ENCODE data around the gene SPDEF. TPM values are rescaled to one million over a fixed set of nuclear protein-coding genes. Genes with fewer than 3 reads are reported as not detected.

Gene SPDEF
- total and polyA plus RNA-seq, 2 donors (not counting 1 experiment from before 2014, with no cell fraction given) = 0.10 TPM; not detected in 1

- POLR2A ChIA-PET = no interaction called here
Observed at GRCh38 chr6:34566830-34567546, 10.9 kb upstream of the SPDEF start.

More at GRCh38 chr6:34566830-34567546, 10.9 kb upstream of the SPDEF start:
- ATAC-seq (ENCODE audit: low read depth) (no peak), DNase-seq (no peak)
- no peak overlapping the region for H3K27ac Mint-ChIP-seq
- Histone ChIP-seq H3K4me1 (ENCODE audit: control insufficient read depth in 2 of 2, insufficient read depth in 2 of 2, low read length in 2 of 2) (no peaks in the 10 kb centered on the region), H2AFZ (ENCODE audit: insufficient read depth, low read depth, low read length, poor library complexity, severe bottlenecking) (no peak overlapping the region), H3K4me3 (ENCODE audit: control extremely low read depth in 1 of 5, extremely low read depth in 1 of 5, insufficient read depth in 1 of 5, low read depth in 2 of 5, low read length in 4 of 5) (no peak overlapping the region), H3K27ac (ENCODE audit: low read length in 2 of 2) (no peak overlapping the region), H3K9ac (ENCODE audit: low read length) (no peak overlapping the region), H3K79me2 (ENCODE audit: control insufficient read depth, insufficient read depth, low read length) (no peaks in the 10 kb centered on the region), H3K36me3 (replicated peaks in 1 of 2; ENCODE audit: control extremely low read depth in 1 of 2, control insufficient read depth in 1 of 2, extremely low read depth in 1 of 2, insufficient read depth in 2 of 2, low read length in 1 of 2) (no peaks in the 10 kb centered on the region), H4K20me1 (ENCODE audit: control insufficient read depth, insufficient read depth, low read length, poor library complexity, severe bottlenecking) (no peaks in the 10 kb centered on the region), H3K4me2 (replicated peaks; ENCODE audit: low read depth, low read length, poor library complexity, severe bottlenecking) (no peak overlapping the region), H3K27me3 (replicated peaks in 1 of 4; ENCODE audit: control extremely low read depth in 1 of 4, control insufficient read depth in 3 of 4, insufficient read depth in 4 of 4, low read length in 3 of 4) (peaks cover 0 to 12% (median 2%) of the 10 kb centered on the region in 4 experiments), H3K9me3 (ENCODE audit: control extremely low read depth in 1 of 3, control insufficient read depth in 2 of 3, insufficient read depth in 1 of 3, low read length in 2 of 3) (peaks cover 0 to 6% (median 0%) of the 10 kb centered on the region in 3 donors)
- 95% methylated on average over 6 of the region's 14 CpGs for WGBS (ENCODE audit: insufficient coverage)
- no peak overlapping the region for H3K4me3 Mint-ChIP-seq
- H3K4me1 Mint-ChIP-seq = no peaks in the 10 kb centered on the region
- no peaks in the 10 kb centered on the region for H3K9me3 Mint-ChIP-seq (ENCODE audit: insufficient read depth)
- intact Hi-C loops (cut with micrococcal nuclease) = no loop called here
- peaks cover 3% of the 10 kb centered on the region for H3K27me3 Mint-ChIP-seq
- CTCF ChIA-PET = interaction anchor here (1.1 kb wide), 1 partner anchor 20 kb away, joined by 4 read pairs; no protein-coding TSS in a partner anchor
- TF ChIP-seq CTCF (IDR thresholded peaks at IDR 0.05) = no peak
- no peak for TF ChIP-seq EZH2 (IDR thresholded peaks at IDR 0.05; ENCODE audit: borderline replicate concordance, insufficient read depth, low read depth, low read length, poor library complexity, severe bottlenecking)

All from B cell (primary cell).